Upper lobe of right lung (tissue), 1 donor: ENCODE data around the gene KCMF1. TPM values are rescaled to one million over a fixed set of nuclear protein-coding genes. Genes with fewer than 3 reads are reported as not detected.

Experiments used
- ATAC-seq: fragments of 200-7000 bp; cut with Tn5 transposase; one replicate; pipeline ENCODE4 v1.9.1; 2020; ENCODE audit warnings: mild to moderate bottlenecking, moderate library complexity
- DNase-seq: peaks from one replicate; pipeline ENCODE4 v3.0.0-alpha.2; 2020
- H3K27ac ChIP-seq: fragments of 200-600 bp; one replicate; pipeline ENCODE4 v1.8.0; 2022
- H3K27me3 ChIP-seq: fragments of 200-600 bp; one replicate; pipeline ENCODE4 v1.8.0; 2022; ENCODE audit warnings: mild to moderate bottlenecking
- H3K36me3 ChIP-seq: fragments of 200-600 bp; one replicate; pipeline ENCODE4 v1.8.0; 2022
- H3K4me1 ChIP-seq: fragments of 200-600 bp; one replicate; pipeline ENCODE4 v1.8.0; 2022
- H3K4me3 ChIP-seq: fragments of 200-600 bp; one replicate; pipeline ENCODE4 v1.8.0; 2022; ENCODE audit warnings: mild to moderate bottlenecking
- H3K9me3 ChIP-seq: fragments of 200-600 bp; one replicate; pipeline ENCODE4 v1.8.0; 2022
- CTCF ChIP-seq: fragments of 200-600 bp; IDR thresholded peaks from one replicate; pipeline ENCODE4 v1.8.0; 2022; ENCODE audit warnings: antibody characterized with exemption
- intact Hi-C: fragments of 100-400 bp; cut with DNase I; formaldehyde crosslinking; loops from one replicate; pipeline ENCODE4 v1.11.0; 2022
- total RNA-seq: library from RNA; stranded (reverse); fragmentation: NEBNext Ultra II Directional; extraction: Animal tissue kit (Norgen Biotek cat#: 25700); gene quantifications from one replicate; pipeline ENCODE4 v1.2.1, GENCODE V29; 2021
- donor health status: DM: no; HTN: yes; CAD: no; lungs with severe emphysema.

KCMF1 gene
- total RNA-seq, 1 donor from 2014 or later, result 72.9 TPM

DNA sequence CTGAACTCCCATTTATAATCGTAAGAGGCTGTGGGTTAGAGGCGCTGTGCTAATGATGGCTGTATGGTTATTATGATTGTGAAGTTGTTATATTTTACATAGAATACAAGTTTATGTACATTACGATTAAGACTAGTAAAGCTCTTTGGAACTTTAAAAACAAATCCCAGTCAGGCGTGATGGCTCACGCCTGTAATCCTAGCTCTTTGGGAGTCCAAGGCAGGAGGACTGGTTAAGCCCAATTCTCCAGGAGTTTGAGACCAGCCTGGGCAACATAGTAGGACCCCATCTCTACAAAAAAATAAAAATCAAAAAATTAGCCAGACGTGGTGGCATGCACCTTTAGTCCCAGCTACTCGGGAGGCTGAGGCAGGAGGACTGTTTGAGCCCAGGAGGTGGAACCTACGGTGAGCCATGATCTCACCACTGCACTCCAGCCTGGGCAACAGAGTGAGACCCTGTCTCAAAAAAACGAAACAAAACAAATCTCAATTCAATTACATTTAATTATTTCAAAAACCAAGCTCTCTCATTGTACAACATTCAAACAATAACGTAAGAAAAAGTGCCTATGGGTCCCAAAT lies 23.9 kb upstream of the KCMF1 start:
- DNase-seq (no peak), ATAC-seq (no peak)
- H3K9me3 ChIP-seq, result no peaks in the 10 kb centered on the region
- TF ChIP-seq CTCF, result no peak
- peaks cover 3% of the 10 kb centered on the region for H3K4me1 ChIP-seq
- H3K27ac ChIP-seq, result no peak overlapping the region
- intact Hi-C loops, result no loop called here
- H3K27me3 ChIP-seq, result no peaks in the 10 kb centered on the region
- no peaks in the 10 kb centered on the region for H3K36me3 ChIP-seq
- H3K4me3 ChIP-seq, result no peak overlapping the region

- TF ChIP-seq CTCF, result no peak
- DNase-seq, result no peak
- H3K4me1 ChIP-seq, result peaks cover 7% of the 10 kb centered on the region
- H3K27ac ChIP-seq, result no peak overlapping the region
- intact Hi-C loops, result no loop called here
- no peaks in the 10 kb centered on the region for H3K9me3 ChIP-seq
- no peaks in the 10 kb centered on the region for H3K36me3 ChIP-seq
- H3K27me3 ChIP-seq, result no peaks in the 10 kb centered on the region
- ATAC-seq, result no peak
- H3K4me3 ChIP-seq, result no peak overlapping the region
Measured at GRCh38 chr2:84953535-84953934, 17.4 kb upstream of the KCMF1 start.

- TF ChIP-seq CTCF, result no peak
- H3K4me1 ChIP-seq, result peaks cover 7% of the 10 kb centered on the region
- H3K9me3 ChIP-seq, result no peaks in the 10 kb centered on the region
- intact Hi-C loops, result no loop called here
- no peak overlapping the region for H3K4me3 ChIP-seq
- no peaks in the 10 kb centered on the region for H3K27me3 ChIP-seq
- H3K36me3 ChIP-seq, result no peaks in the 10 kb centered on the region
- H3K27ac ChIP-seq, result no peak overlapping the region
- DNase-seq (peak; percentile 16), ATAC-seq (no peak)
Measured at GRCh38 chr2:84954329-84954728, 16.6 kb upstream of the KCMF1 start.

GRCh38 chr2:84956334-84957297 lies 14.3 kb upstream of the KCMF1 start:
- TF ChIP-seq CTCF, result no peak
- ATAC-seq (no peak), DNase-seq (no peak)
- Histone ChIP-seq H3K27me3 (no peaks in the 10 kb centered on the region), H3K4me3 (no peak overlapping the region), H3K36me3 (no peaks in the 10 kb centered on the region), H3K4me1 (peaks cover 7% of the 10 kb centered on the region), H3K9me3 (no peaks in the 10 kb centered on the region), H3K27ac (no peak overlapping the region)
- intact Hi-C loops, result no loop called here

- DNase-seq (no peak), ATAC-seq (no peak)
- Histone ChIP-seq H3K27ac (no peak overlapping the region), H3K4me1 (peaks cover 7% of the 10 kb centered on the region), H3K4me3 (no peak overlapping the region), H3K36me3 (no peaks in the 10 kb centered on the region), H3K27me3 (no peaks in the 10 kb centered on the region), H3K9me3 (no peaks in the 10 kb centered on the region)
- intact Hi-C loops, result no loop called here
- TF ChIP-seq CTCF, result no peak
Measured at GRCh38 chr2:84957771-84958134, 13.2 kb upstream of the KCMF1 start.
